ENCODE data around the gene TBC1D1. TPM values are rescaled to one million over a fixed set of nuclear protein-coding genes. Genes with fewer than 3 reads are reported as not detected.

Gene TBC1D1
- polyA plus RNA-seq, 1 donor from 2014 or later: 23.2 TPM

GRCh38 chr4:38140643-38141203 lies 249.8 kb downstream of the TBC1D1 start:
- no peaks in the 10 kb centered on the region for H4K20me1 ChIP-seq (ENCODE audit: insufficient read depth)
- no peak overlapping the region for H3K9ac ChIP-seq (ENCODE audit: low read length)
- TF ChIP-seq EZH2 (IDR thresholded peaks at IDR 0.05; ENCODE audit: borderline replicate concordance, insufficient read depth, low read length, poor library complexity, severe bottlenecking) (no peak), MXI1 (conservative IDR thresholded peaks at IDR 0.05; ENCODE audit: poor library complexity, severe bottlenecking) (no peak), POLR2AphosphoS5 (IDR thresholded peaks at IDR 0.05) (no peak), EP300 (conservative IDR thresholded peaks at IDR 0.05; ENCODE audit: poor library complexity, severe bottlenecking) (no peak), SMC3 (conservative IDR thresholded peaks at IDR 0.05; ENCODE audit: poor library complexity) (no peak), REST (IDR thresholded peaks at IDR 0.05; ENCODE audit: borderline replicate concordance) (no peak), CTCF (IDR thresholded peaks at IDR 0.05; ENCODE audit: poor library complexity, severe bottlenecking) (no peak), RAD21 (conservative IDR thresholded peaks at IDR 0.05) (no peak), TAF1 (IDR thresholded peaks at IDR 0.05; ENCODE audit: low read depth) (no peak)

GRCh38 chr4:38141808-38142500 lies 251.1 kb downstream of the TBC1D1 start:
- no peak overlapping the region for H3K27ac ChIP-seq (ENCODE audit: low read length)
- H4K20me1 ChIP-seq (ENCODE audit: insufficient read depth): no peaks in the 10 kb centered on the region
- H3K79me2 ChIP-seq (replicated peaks; ENCODE audit: insufficient read depth, low read length): no peaks in the 10 kb centered on the region
- H3K9me2 ChIP-seq (ENCODE audit: insufficient read depth, low read length): no peaks in the 10 kb centered on the region
- no peak overlapping the region for H2AFZ ChIP-seq (ENCODE audit: low read depth, low read length)
- no peak for TF ChIP-seq SMC3 (conservative IDR thresholded peaks at IDR 0.05; ENCODE audit: poor library complexity)
- no peak for TF ChIP-seq RAD21 (conservative IDR thresholded peaks at IDR 0.05)
- TF ChIP-seq REST (IDR thresholded peaks at IDR 0.05; ENCODE audit: borderline replicate concordance): no peak
- no peak for TF ChIP-seq TAF1 (IDR thresholded peaks at IDR 0.05; ENCODE audit: low read depth)
- TF ChIP-seq EZH2 (IDR thresholded peaks at IDR 0.05; ENCODE audit: borderline replicate concordance, insufficient read depth, low read length, poor library complexity, severe bottlenecking): no peak
- no peak for TF ChIP-seq POLR2AphosphoS5 (IDR thresholded peaks at IDR 0.05)
- no peak for TF ChIP-seq EP300 (conservative IDR thresholded peaks at IDR 0.05; ENCODE audit: poor library complexity, severe bottlenecking)
- TF ChIP-seq CTCF (IDR thresholded peaks at IDR 0.05; ENCODE audit: poor library complexity, severe bottlenecking): no peak
- TF ChIP-seq MXI1 (conservative IDR thresholded peaks at IDR 0.05; ENCODE audit: poor library complexity, severe bottlenecking): no peak
- no peaks in the 10 kb centered on the region for H3K27me3 ChIP-seq (ENCODE audit: insufficient read depth, low read depth, low read length)
- no peak overlapping the region for H3K4me3 ChIP-seq (ENCODE audit: low read length)
- H3K36me3 ChIP-seq (ENCODE audit: insufficient read depth, low read length): no peaks in the 10 kb centered on the region
- no peak overlapping the region for H3K4me2 ChIP-seq (ENCODE audit: low read length)
- no peaks in the 10 kb centered on the region for H3F3A ChIP-seq (ENCODE audit: insufficient read depth, low read length, poor library complexity, severe bottlenecking)
- no peaks in the 10 kb centered on the region for H3K9me3 ChIP-seq (ENCODE audit: low read length)
- H3K9ac ChIP-seq (ENCODE audit: low read length): no peak overlapping the region

More at GRCh38 chr4:38140643-38141203, 249.8 kb downstream of the TBC1D1 start:
- H3K27ac ChIP-seq (ENCODE audit: low read length): no peak overlapping the region
- H3K79me2 ChIP-seq (replicated peaks; ENCODE audit: insufficient read depth, low read length): no peaks in the 10 kb centered on the region
- no peaks in the 10 kb centered on the region for H3K36me3 ChIP-seq (ENCODE audit: insufficient read depth, low read length)
- H3K4me3 ChIP-seq (ENCODE audit: low read length): no peak overlapping the region
- no peak overlapping the region for H2AFZ ChIP-seq (ENCODE audit: low read depth, low read length)
- no peaks in the 10 kb centered on the region for H3K9me3 ChIP-seq (ENCODE audit: low read length)
- H3K27me3 ChIP-seq (ENCODE audit: insufficient read depth, low read depth, low read length): no peaks in the 10 kb centered on the region
- no peaks in the 10 kb centered on the region for H3F3A ChIP-seq (ENCODE audit: insufficient read depth, low read length, poor library complexity, severe bottlenecking)
- no peak overlapping the region for H3K4me2 ChIP-seq (ENCODE audit: low read length)
- H3K9me2 ChIP-seq (ENCODE audit: insufficient read depth, low read length): no peaks in the 10 kb centered on the region

Data from neural cell (in vitro differentiated cells).